ENCODE measurements around the gene DMD. TPM values are rescaled to one million over a fixed set of nuclear protein-coding genes. Genes with fewer than 3 reads are reported as not detected.

Gene DMD
- total and polyA plus RNA-seq, 2 donors (not counting 1 experiment from before 2014, with no cell fraction given), result 2.0 to 51.8 TPM

- H3K9ac ChIP-seq (ENCODE audit: low read length), result no peak overlapping the region
- CTCF ChIA-PET, result no interaction called here
- no peak overlapping the region for H3K4me3 Mint-ChIP-seq
Observed at GRCh38 chrX:32998776-32999175, 212.6 kb downstream of the DMD start.

GRCh38 chrX:32995427-32995826, 215.9 kb downstream of the DMD start:
- Histone ChIP-seq H3K9me3 (ENCODE audit: control extremely low read depth in 1 of 3, control insufficient read depth in 2 of 3, insufficient read depth in 1 of 3, low read length in 2 of 3) (no peaks in the 10 kb centered on the region), H3K27ac (ENCODE audit: low read length in 2 of 2) (no peak overlapping the region), H3K36me3 (replicated peaks in 1 of 2; ENCODE audit: control extremely low read depth in 1 of 2, control insufficient read depth in 1 of 2, extremely low read depth in 1 of 2, insufficient read depth in 2 of 2, low read length in 1 of 2) (no peaks in the 10 kb centered on the region), H3K4me2 (replicated peaks; ENCODE audit: low read depth, low read length, poor library complexity, severe bottlenecking) (no peak overlapping the region), H3K4me1 (ENCODE audit: control insufficient read depth in 2 of 2, insufficient read depth in 2 of 2, low read length in 2 of 2) (no peaks in the 10 kb centered on the region), H4K20me1 (ENCODE audit: control insufficient read depth, insufficient read depth, low read length, poor library complexity, severe bottlenecking) (no peaks in the 10 kb centered on the region), H3K79me2 (ENCODE audit: control insufficient read depth, insufficient read depth, low read length) (no peaks in the 10 kb centered on the region), H3K27me3 (replicated peaks in 1 of 4; ENCODE audit: control extremely low read depth in 1 of 4, control insufficient read depth in 3 of 4, insufficient read depth in 4 of 4, low read length in 3 of 4) (no peaks in the 10 kb centered on the region), H3K4me3 (ENCODE audit: control extremely low read depth in 1 of 5, extremely low read depth in 1 of 5, insufficient read depth in 1 of 5, low read depth in 2 of 5, low read length in 4 of 5) (no peak overlapping the region), H3K9ac (ENCODE audit: low read length) (no peak overlapping the region), H2AFZ (ENCODE audit: insufficient read depth, low read depth, low read length, poor library complexity, severe bottlenecking) (no peak overlapping the region)
- no peak overlapping the region for H3K27ac Mint-ChIP-seq
- H3K9me3 Mint-ChIP-seq (ENCODE audit: insufficient read depth), result peaks cover 2% of the 10 kb centered on the region
- no peaks in the 10 kb centered on the region for H3K27me3 Mint-ChIP-seq
- intact Hi-C loops (cut with micrococcal nuclease), result no loop called here
- H3K4me1 Mint-ChIP-seq, result no peaks in the 10 kb centered on the region
- no CpG with 5 or more reads among the region's 3 CpGs for WGBS (ENCODE audit: insufficient coverage)
- CTCF ChIA-PET, result no interaction called here
- DNase-seq, result no peak
- POLR2A ChIA-PET, result no interaction called here
- no peak for ATAC-seq (ENCODE audit: low read depth)
- no peak for TF ChIP-seq CTCF (IDR thresholded peaks at IDR 0.05)
- no peak for TF ChIP-seq EZH2 (IDR thresholded peaks at IDR 0.05; ENCODE audit: borderline replicate concordance, insufficient read depth, low read depth, low read length, poor library complexity, severe bottlenecking)
- no peak overlapping the region for H3K4me3 Mint-ChIP-seq

More at GRCh38 chrX:32998776-32999175, 212.6 kb downstream of the DMD start:
- H3K27me3 Mint-ChIP-seq, result no peaks in the 10 kb centered on the region
- Histone ChIP-seq H2AFZ (ENCODE audit: insufficient read depth, low read depth, low read length, poor library complexity, severe bottlenecking) (no peak overlapping the region), H3K4me3 (ENCODE audit: control extremely low read depth in 1 of 5, extremely low read depth in 1 of 5, insufficient read depth in 1 of 5, low read depth in 2 of 5, low read length in 4 of 5) (no peak overlapping the region), H3K27me3 (replicated peaks in 1 of 4; ENCODE audit: control extremely low read depth in 1 of 4, control insufficient read depth in 3 of 4, insufficient read depth in 4 of 4, low read length in 3 of 4) (no peaks in the 10 kb centered on the region), H3K27ac (ENCODE audit: low read length in 2 of 2) (no peak overlapping the region), H3K4me1 (ENCODE audit: control insufficient read depth in 2 of 2, insufficient read depth in 2 of 2, low read length in 2 of 2) (no peaks in the 10 kb centered on the region), H3K9me3 (ENCODE audit: control extremely low read depth in 1 of 3, control insufficient read depth in 2 of 3, insufficient read depth in 1 of 3, low read length in 2 of 3) (no peaks in the 10 kb centered on the region), H3K36me3 (replicated peaks in 1 of 2; ENCODE audit: control extremely low read depth in 1 of 2, control insufficient read depth in 1 of 2, extremely low read depth in 1 of 2, insufficient read depth in 2 of 2, low read length in 1 of 2) (no peaks in the 10 kb centered on the region), H4K20me1 (ENCODE audit: control insufficient read depth, insufficient read depth, low read length, poor library complexity, severe bottlenecking) (no peaks in the 10 kb centered on the region), H3K4me2 (replicated peaks; ENCODE audit: low read depth, low read length, poor library complexity, severe bottlenecking) (no peak overlapping the region), H3K79me2 (ENCODE audit: control insufficient read depth, insufficient read depth, low read length) (no peaks in the 10 kb centered on the region)
- POLR2A ChIA-PET, result no interaction called here
- peaks cover 2% of the 10 kb centered on the region for H3K9me3 Mint-ChIP-seq (ENCODE audit: insufficient read depth)
- no CpG with 5 or more reads among the region's 4 CpGs for WGBS (ENCODE audit: insufficient coverage)
- DNase-seq, result no peak
- no peak for ATAC-seq (ENCODE audit: low read depth)
- intact Hi-C loops (cut with micrococcal nuclease), result no loop called here
- TF ChIP-seq EZH2 (IDR thresholded peaks at IDR 0.05; ENCODE audit: borderline replicate concordance, insufficient read depth, low read depth, low read length, poor library complexity, severe bottlenecking) (no peak), CTCF (IDR thresholded peaks at IDR 0.05) (no peak)
- no peak overlapping the region for H3K27ac Mint-ChIP-seq
- no peaks in the 10 kb centered on the region for H3K4me1 Mint-ChIP-seq
